Panc1 (cell line): ENCODE data around the gene DMBX1.
A peak's percentile ranks its signal among the peaks of the same experiment; 100 is the strongest.

Source experiments
- POLR2AphosphoS5 ChIP-seq: IDR thresholded peaks from 2 replicates; pipeline ENCODE4 v1.6.1; 2012; ENCODE audit warnings: mild to moderate bottlenecking, low read depth, low read length, moderate library complexity
- TF ChIP-seq, protein P1 (sequence below): fragments of 450-650 bp; IDR thresholded peaks from 2 replicates; pipeline ENCODE4 v1.5.1; 2017; ENCODE audit warnings: mild to moderate bottlenecking
- TF ChIP-seq, protein P2 (sequence below), 2 experiments: IDR thresholded peaks; 2 replicates each; pipeline ENCODE4 v1.6.1; 2011 to 2012; ENCODE audit warnings: low read depth in 2 of 2, control low read depth in 1 of 2, low read length in 1 of 2, mild to moderate bottlenecking in 1 of 2, moderate library complexity in 1 of 2; ENCODE audit not compliant: insufficient read depth in 1 of 2

- TF ChIP-seq, protein P1, sequence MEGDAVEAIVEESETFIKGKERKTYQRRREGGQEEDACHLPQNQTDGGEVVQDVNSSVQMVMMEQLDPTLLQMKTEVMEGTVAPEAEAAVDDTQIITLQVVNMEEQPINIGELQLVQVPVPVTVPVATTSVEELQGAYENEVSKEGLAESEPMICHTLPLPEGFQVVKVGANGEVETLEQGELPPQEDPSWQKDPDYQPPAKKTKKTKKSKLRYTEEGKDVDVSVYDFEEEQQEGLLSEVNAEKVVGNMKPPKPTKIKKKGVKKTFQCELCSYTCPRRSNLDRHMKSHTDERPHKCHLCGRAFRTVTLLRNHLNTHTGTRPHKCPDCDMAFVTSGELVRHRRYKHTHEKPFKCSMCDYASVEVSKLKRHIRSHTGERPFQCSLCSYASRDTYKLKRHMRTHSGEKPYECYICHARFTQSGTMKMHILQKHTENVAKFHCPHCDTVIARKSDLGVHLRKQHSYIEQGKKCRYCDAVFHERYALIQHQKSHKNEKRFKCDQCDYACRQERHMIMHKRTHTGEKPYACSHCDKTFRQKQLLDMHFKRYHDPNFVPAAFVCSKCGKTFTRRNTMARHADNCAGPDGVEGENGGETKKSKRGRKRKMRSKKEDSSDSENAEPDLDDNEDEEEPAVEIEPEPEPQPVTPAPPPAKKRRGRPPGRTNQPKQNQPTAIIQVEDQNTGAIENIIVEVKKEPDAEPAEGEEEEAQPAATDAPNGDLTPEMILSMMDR: peak; percentile 95
- TF ChIP-seq, protein P2, sequence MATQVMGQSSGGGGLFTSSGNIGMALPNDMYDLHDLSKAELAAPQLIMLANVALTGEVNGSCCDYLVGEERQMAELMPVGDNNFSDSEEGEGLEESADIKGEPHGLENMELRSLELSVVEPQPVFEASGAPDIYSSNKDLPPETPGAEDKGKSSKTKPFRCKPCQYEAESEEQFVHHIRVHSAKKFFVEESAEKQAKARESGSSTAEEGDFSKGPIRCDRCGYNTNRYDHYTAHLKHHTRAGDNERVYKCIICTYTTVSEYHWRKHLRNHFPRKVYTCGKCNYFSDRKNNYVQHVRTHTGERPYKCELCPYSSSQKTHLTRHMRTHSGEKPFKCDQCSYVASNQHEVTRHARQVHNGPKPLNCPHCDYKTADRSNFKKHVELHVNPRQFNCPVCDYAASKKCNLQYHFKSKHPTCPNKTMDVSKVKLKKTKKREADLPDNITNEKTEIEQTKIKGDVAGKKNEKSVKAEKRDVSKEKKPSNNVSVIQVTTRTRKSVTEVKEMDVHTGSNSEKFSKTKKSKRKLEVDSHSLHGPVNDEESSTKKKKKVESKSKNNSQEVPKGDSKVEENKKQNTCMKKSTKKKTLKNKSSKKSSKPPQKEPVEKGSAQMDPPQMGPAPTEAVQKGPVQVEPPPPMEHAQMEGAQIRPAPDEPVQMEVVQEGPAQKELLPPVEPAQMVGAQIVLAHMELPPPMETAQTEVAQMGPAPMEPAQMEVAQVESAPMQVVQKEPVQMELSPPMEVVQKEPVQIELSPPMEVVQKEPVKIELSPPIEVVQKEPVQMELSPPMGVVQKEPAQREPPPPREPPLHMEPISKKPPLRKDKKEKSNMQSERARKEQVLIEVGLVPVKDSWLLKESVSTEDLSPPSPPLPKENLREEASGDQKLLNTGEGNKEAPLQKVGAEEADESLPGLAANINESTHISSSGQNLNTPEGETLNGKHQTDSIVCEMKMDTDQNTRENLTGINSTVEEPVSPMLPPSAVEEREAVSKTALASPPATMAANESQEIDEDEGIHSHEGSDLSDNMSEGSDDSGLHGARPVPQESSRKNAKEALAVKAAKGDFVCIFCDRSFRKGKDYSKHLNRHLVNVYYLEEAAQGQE (IDR thresholded peaks at IDR 0.05; ENCODE audit: insufficient read depth in 1 of 2, low read depth in 2 of 2, low read length in 1 of 2): no peak
- TF ChIP-seq POLR2AphosphoS5: no peak
These were observed 12.3 kb upstream of the DMBX1 start for GRCh38 chr1:46477153-46477929.
